COR-L47 (cell line): ENCODE results near the gene NEO1.
"Not testable (repeated sequence)": the region's sequence is repeated elsewhere in the genome, so short reads cannot be mapped to it uniquely, and the experiment has no call there.

Source experiments
- DNase-seq: peaks from one replicate; lab custom pipeline; 2025; lab: John Stamatoyannopoulos, UW

NEO1 gene

DNA sequence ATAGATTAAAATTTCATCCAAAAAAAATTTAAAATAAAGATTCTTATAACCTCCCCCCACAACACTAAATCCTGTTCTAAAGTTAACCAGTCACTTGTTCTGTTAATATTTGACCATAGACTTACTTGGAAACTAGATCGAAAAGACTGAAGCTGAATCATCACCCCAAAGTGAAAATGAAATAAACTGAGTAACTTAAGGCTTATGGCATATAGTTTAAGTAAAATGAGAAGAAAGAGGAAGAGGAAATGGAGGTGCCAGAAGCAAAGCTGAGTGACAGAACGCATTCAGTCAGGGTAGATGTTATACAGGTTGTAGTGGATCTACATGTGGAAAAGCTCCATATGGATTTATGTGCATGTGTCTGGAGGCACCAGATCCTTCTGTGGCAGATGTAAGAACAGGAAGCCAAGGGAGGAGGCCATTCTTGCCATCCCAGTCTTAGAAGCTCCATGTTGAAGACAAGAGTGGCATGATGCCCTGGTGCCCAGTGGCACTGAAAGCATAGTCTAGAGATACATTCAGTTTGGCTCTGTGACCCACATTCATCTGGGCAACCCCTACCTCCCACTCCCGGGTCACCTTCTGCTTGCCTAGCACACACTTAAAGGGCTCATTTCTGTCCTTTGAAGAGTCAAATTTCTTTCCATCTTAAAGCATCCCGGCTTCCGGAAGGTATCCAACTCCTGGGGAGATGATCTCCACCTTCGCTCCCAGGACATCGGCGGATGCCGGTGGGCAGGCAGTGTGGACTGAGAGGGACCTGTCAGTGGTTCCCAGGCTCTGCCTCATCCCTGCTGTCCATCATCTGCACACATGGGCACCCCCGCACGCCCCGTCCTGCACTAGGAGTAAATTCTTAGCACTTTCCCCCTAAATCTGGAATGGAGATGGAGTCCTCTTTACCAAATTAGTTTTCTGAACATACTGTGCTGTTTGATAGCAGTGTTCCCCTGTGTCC is 90.8 kb downstream of the NEO1 start:
- DNase-seq: no peak

DNA sequence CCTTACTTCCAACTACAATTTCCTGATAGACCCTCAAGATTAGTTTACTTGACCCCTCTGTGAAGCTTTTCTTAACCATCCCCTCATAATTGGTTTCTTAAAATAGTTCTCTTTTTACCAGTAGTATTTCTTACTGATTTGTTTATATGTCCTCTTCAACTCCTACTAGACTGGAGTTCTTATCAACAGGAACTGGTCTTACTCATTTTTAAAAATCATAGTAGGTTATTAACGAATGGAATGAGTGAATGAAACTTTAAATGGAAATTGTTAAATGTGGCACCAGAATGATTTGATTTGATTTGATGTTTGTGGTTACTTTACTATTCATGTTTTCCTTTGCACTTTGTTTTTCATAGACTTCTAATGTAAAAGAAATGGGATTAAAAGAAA is 91.5 kb downstream of the NEO1 start:
- DNase-seq: no peak

DNA sequence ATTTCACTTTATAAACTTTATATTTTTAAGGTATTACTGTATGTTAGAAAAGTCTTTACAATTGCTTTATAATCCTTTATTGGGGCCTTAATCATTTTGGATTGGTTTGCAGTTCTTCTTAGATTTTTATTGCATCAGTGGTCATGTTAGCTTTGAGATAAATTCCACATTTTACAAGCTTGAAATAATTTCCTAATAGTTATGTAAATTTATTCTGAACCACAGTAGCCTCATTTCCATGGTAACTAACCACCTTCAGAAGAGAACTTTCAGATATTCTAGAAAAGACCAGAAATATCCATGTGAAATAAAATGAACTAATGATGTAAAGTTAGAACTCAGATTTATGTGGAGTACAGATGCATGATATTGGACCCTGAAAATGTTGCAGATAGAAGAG is 94.2 kb downstream of the NEO1 start:
- DNase-seq: no peak

GRCh38 chr15:73150831-73151230 is 98.6 kb downstream of the NEO1 start:
- no peak for DNase-seq

DNA sequence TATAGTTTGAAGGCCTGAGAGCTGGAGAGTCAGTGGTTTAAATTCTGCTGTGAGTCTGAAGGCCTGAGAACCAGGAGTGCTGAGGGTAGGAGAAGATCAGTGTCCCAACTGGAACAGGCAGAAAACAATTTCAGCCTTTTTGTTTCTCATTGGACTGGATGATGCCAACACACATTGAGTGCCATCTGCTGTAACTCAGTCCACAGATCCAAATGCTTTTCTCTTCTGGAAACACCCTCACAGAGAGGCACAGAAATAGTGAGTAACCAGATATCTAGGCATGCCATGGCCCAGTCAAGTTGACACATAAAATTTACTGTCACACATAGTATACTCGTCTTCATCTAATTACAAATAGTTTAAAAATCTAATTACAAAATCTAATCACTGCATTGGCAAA is 100.8 kb downstream of the NEO1 start:
- no peak for DNase-seq

DNA sequence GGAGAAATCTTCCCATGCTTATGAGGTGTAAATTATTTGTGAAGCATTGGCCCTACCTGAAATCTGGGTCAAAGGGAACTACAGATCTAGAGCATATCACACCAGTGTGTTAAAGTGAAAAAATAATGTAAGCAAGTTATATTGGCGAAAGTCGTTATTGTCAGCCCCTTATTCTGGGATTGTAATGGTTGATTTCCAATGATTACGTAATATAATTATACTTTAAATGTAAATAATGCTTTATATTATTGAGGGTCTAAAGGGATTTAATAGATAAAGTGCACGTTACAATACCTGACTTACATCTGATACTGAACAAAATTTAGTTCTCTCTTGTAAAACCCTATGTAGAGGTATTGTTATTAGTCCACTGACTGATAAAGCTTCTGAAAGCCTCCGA is 101.2 kb downstream of the NEO1 start:
- DNase-seq: no peak

DNA sequence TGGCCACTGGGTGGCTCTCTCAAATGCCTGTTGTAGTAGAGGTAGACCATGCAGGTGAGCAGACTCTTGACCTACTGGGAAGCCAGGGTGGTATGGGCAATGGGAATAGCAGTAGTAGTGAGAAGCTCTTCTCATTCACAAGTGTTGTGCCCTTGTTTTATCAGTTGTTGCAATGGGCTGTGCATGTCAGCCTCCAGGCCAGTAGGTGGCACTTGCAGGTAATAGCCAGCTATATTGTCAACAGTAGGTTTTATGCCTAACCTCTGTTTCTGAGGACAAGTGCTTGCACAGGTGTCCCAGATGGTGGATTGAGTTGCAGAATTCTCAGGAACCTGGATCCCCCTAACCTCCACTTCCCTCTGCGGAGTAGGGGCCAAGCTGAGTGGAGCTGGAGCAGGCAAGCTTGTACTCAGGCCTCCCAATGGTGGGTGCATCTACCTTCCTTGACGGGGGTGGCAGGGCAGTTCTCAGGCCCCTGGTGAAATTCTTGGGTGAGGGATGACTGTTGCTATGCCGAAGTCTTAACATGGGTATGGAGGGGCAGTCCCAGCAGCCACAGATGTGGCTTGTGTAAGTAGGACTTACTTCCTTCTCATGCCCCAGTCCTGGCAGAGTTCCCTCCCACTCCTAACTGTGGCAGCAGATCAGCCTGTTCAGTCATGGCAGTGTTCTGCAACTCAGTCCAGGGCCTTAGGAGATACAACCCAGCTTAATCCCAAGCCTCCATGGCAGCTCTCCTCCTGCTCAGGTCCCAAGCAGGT is 104.3 kb downstream of the NEO1 start:
- no peak for DNase-seq

GRCh38 chr15:73161546-73161945 is 109.3 kb downstream of the NEO1 start:
- DNase-seq: no peak

GRCh38 chr15:73165435-73165834 is 113.2 kb downstream of the NEO1 start:
- no peak for DNase-seq

GRCh38 chr15:73165844-73166243 is 113.6 kb downstream of the NEO1 start:
- no peak for DNase-seq

GRCh38 chr15:73166711-73167110 is 114.4 kb downstream of the NEO1 start:
- not testable (repeated sequence) for DNase-seq

- DNase-seq: no peak
These were observed 116.2 kb downstream of the NEO1 start for GRCh38 chr15:73168487-73168886.

DNA sequence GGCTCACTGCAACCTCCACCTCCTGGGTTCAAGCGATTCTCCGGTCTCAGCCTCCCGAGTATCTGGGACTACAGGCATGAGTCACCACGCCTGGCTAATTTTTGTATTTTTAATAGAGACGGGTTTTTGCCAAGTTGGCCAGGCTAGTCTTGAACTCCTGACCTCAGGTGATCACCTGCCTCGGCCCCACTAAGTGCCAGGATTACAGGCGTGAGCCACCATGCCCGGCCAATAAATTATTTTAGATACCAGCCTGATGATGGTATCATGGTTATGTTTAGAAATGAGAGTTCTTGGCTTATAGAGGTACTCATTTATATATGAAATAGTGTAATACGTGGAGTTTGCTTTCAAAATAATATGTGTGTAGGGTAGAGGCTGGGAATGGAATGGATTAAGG is 119.4 kb downstream of the NEO1 start:
- no peak for DNase-seq

DNA sequence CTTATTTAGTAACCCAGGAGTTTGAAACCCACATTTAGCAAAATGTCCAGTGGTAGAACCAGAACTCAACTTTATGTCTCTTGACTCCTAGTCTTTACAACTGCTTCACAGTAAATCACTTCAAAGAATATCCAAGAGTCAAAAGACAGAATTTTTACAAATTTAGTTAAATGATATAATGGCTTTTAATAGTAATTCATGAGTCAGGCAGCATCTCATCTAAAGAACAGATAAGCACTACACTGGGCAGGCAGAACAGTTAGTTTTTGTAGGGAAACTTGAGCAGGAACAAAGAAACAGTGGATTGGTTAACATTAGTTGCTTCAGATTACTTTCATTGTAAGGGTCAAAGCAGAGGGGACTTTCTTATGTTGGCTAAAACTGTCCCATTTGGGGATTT is 120.2 kb downstream of the NEO1 start:
- no peak for DNase-seq

- DNase-seq: no peak
These were observed 121.9 kb downstream of the NEO1 start for GRCh38 chr15:73174171-73174570.

DNA sequence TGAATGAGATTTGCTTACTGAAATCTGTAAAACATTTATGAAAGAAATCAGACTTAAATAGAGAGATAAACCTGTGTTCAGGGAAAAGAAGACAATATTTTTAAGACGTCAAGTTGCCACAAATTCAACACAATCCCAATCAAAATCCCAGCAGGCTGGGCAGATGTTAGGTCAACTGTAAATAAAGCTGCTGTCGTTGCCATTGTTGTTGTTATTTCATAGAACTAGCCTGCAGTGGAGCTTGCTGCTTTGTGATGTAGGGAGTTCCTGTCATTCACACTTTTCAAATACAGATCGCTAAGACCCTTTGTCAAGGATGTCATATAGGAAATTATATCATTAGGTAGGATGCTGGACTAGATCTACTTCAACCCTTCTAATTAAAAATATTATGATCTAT is 123.1 kb downstream of the NEO1 start:
- no peak for DNase-seq

DNA sequence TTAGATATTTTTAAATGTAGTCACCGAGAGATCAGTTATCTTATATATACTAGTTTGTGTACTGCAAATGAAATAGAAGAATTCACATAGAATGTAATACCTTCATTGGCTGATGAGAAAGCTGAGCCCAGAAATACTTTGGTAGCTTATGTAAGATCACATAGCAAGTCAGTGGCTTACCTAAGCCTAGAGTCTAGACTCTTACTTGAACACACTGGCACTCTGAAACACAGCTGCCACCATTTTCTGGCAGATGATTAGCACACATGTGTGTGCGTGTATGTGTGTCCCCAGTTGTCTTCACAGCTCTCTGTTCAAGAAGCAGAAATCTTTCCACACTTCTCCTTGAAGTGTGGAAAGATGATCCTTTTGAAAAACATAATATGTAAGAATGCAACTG is 124.3 kb downstream of the NEO1 start:
- DNase-seq: no peak

DNA sequence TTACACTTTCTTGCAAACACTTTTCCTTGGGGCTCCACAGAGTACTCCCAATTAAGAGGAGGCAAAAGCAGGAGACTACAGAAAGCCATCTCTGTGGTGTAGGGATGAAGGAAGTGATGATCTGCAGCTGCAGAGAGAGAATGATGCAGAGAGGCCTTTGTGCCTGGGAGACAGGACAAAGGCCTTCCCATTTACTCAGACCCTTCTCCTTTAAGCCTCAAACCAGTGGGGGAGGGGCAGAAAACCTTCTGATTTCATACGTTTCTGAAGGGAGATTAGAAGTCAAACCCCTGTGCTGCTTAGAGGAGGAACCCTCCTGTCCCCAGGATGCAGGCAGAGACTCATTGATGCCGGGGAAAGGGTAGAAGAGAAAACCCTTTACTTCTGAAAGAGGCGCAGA is 130.8 kb downstream of the NEO1 start:
- no peak for DNase-seq

- DNase-seq: no peak
These were observed 137.9 kb downstream of the NEO1 start for GRCh38 chr15:73190189-73190601.

- no peak for DNase-seq
These were observed 142.9 kb downstream of the NEO1 start for GRCh38 chr15:73195166-73195565.

- DNase-seq: no peak
These were observed 143.8 kb downstream of the NEO1 start for GRCh38 chr15:73196113-73196512.

DNA sequence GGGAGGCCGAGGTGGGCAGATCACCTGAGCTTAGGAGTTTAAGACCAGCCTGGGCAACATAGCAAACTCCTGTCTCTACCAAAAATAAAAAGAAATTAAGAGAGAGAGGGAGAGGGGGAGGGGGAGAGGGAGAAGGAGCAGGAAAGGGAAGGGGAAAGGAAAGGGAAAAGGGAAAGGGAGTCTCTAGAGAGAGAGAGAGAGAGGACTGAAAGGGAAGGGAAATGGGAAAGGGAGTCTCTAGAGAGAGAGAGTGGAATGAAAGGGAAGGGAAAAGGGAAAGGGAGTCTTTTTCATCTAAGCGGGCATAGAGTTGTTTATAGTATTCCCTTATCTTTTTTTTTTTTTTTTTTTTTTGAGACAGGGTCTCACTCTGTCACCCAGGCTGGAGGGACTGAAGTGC is 148.1 kb downstream of the NEO1 start:
- no peak for DNase-seq

DNA sequence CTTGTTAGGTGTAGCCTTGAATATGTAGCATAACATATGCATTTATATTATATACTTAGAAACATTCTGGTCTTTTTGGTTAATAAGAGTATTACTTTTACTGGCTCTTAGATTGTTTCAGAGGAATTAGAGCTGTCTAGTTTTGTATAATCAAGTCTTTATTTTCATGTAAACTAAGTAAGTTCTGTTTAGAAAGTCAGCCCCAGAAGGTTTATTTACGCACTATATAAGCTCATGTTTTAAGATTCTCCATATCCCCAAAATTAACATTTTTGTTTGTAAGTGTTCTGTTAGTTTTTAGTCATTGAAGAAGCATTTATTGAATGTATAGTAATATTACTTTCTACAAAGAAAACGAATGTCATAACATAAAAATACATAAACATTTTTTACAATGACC is 158.4 kb downstream of the NEO1 start:
- no peak for DNase-seq
